Gastrocnemius medialis (tissue), 4 donors: Measurements from ENCODE around the gene MCM7. TPM values are rescaled to one million over a fixed set of nuclear protein-coding genes. Genes with fewer than 3 reads are reported as not detected.
A peak's percentile ranks its signal among the peaks of the same experiment; 100 is the strongest.

Source experiments
- ATAC-seq, 2 donors: fragments of 150-250 bp; one replicate each; pipeline ENCODE4 v1.9.1; 2016
- DNase-seq, 2 donors: peaks; one replicate each; pipeline ENCODE4 v3.0.0-alpha.2; 2019
- H3K27ac ChIP-seq, 4 donors: fragments of 200-600 bp; sonication (generic); 1 replicate in 1 of 4; 2 replicates in 3 of 4; pipeline ENCODE4 v1.5.1; 2016 to 2018; ENCODE audit warnings: mild to moderate bottlenecking in 2 of 4, moderate library complexity in 1 of 4
- H3K27me3 ChIP-seq, 3 donors: fragments of 200-600 bp; sonication (generic) in 2 of 3; 1 replicate in 1 of 3; 2 replicates in 2 of 3; pipeline versions ENCODE4 v1.5.1 to v1.6.0; 2016 to 2019; ENCODE audit warnings: mild to moderate bottlenecking in 1 of 3, moderate library complexity in 1 of 3
- H3K36me3 ChIP-seq, 2 donors: fragments of 200-600 bp; sonication (generic) in 1 of 2; one replicate each; pipeline ENCODE4 v1.5.1; 2017 to 2018
- H3K4me1 ChIP-seq, 2 donors: fragments of 200-600 bp; sonication (generic) in 1 of 2; one replicate each; pipeline ENCODE4 v1.5.1; 2016 to 2017; ENCODE audit warnings: mild to moderate bottlenecking in 2 of 2
- H3K4me3 ChIP-seq, 4 donors: fragments of 200-600 bp; sonication (generic) in 3 of 4; 1 replicate in 1 of 4; 2 replicates in 3 of 4; pipeline ENCODE4 v1.5.1; 2016 to 2019; ENCODE audit warnings: mild to moderate bottlenecking in 2 of 4
- H3K9me3 ChIP-seq, 3 donors: fragments of 200-600 bp; sonication (generic) in 2 of 3; 1 replicate in 1 of 3; 2 replicates in 2 of 3; pipeline ENCODE4 v1.5.1; 2016 to 2019
- POLR2A ChIP-seq, 2 donors: fragments of 450-650 bp; IDR thresholded peaks; one replicate each; pipeline ENCODE4 v1.6.1; 2017; ENCODE audit warnings: antibody characterized with exemption in 2 of 2, mild to moderate bottlenecking in 2 of 2, moderate library complexity in 2 of 2
- in situ Hi-C, 4 donors: fragments of 200-750 bp; cut with MboI; loops; one replicate each; pipeline versions ENCODE4 v1.15.0 to v1.8.0; 2017; ENCODE audit warnings: low sequenced_read_pairs in 4 of 4
- intact Hi-C: fragments of 100-400 bp; cut with DNase I; formaldehyde crosslinking; loops from one replicate; pipeline ENCODE4 v1.15.1; 2023; ENCODE audit warnings: low total_unique reads
- total RNA-seq, 4 donors: library from RNA; depleted of rRNA; stranded (reverse); fragments of >200 nt; gene quantifications; one replicate each; pipeline versions ENCODE4 v1.1.0 to v1.2.3, GENCODE V29; 2016
- TF ChIP-seq, protein P1 (sequence below), 5 experiments: fragments of 450-650 bp in 3 of 5; fragments of 200-600 bp in 2 of 5; sonication (generic) in 2 of 5; IDR thresholded peaks in 4 of 5; conservative IDR thresholded peaks in 1 of 5; 1 replicate in 4 of 5; 2 replicates in 1 of 5; pipeline ENCODE4 v1.5.1; 2016 to 2019; ENCODE audit warnings: antibody characterized with exemption in 5 of 5, mild to moderate bottlenecking in 3 of 5, moderate library complexity in 3 of 5

MCM7 gene
- total RNA-seq, 4 donors from 2014 or later, result 23.9 to 45.7 (median 36.1) TPM

DNA sequence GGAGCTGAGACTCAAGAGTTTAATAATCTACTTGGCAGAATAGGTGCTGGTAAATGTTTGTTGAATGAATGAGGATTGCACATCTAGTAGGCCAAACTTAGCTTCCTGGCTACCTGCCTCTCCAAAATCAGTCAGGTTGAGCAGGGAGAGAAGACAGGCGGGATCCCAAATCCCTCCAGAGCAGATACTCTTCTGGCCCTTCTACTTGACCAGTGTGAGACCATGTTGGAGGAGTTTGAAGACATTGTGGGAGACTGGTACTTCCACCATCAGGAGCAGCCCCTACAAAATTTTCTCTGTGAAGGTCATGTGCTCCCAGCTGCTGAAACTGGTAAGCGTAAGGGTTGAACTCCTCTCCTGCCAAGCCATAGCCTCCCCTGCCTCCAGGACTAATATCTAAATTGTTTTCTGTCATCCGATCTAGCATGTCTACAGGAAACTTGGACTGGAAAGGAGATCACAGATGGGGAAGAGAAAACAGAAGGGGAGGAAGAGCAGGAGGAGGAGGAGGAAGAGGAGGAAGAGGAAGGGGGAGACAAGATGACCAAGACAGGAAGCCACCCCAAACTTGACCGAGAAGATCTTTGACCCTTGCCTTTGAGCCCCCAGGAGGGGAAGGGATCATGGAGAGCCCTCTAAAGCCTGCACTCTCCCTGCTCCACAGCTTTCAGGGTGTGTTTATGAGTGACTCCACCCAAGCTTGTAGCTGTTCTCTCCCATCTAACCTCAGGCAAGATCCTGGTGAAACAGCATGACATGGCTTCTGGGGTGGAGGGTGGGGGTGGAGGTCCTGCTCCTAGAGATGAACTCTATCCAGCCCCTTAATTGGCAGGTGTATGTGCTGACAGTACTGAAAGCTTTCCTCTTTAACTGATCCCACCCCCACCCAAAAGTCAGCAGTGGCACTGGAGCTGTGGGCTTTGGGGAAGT is 23.4 kb upstream of the MCM7 start:
- H3K27ac ChIP-seq, result peak overlapping the region in 1 of 4 donors; percentile 31

DNA sequence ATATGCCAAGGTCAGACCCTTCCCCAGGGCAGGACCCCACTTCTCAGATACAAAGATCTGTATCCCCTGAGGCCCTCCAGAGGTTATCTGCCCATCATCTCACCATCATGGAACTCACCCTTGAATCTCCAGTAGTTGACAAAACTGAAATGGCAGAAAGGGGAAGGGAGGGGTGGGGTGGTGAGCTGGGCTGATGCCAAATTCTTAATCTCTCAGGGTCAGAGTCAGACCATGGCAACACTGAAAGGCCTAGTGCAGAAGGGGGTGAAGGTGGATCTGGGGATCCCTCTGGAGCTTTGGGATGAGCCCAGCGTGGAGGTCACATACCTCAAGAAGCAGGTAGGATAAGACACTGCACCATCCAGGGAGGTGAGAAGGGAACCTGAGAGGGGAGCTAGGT is 21.4 kb upstream of the MCM7 start:
- intact Hi-C loops, result loop anchor here (10.0 kb wide), 1 partner anchor 108 kb away; the partner anchor contains the start of gene ZKSCAN1
- DNase-seq, result no peak
- ATAC-seq, result no peak

More for the DNA sequence above, 23.4 kb upstream of the MCM7 start:
- in situ Hi-C loops (loop anchor here in 2 of 4 donors (10.0 to 25.0 kb wide), 2 partner anchors 130 to 213 kb away; no protein-coding TSS in a partner anchor), intact Hi-C loops (loop anchor here (5.0 to 10.0 kb wide), 3 partner anchors 37 to 132 kb away; partner anchors contain the start of genes COPS6 and ZKSCAN1)
- H3K4me3 ChIP-seq, result no peak overlapping the region
- TF ChIP-seq POLR2A (IDR thresholded peaks at IDR 0.05), result no peak
- TF ChIP-seq, protein P1, sequence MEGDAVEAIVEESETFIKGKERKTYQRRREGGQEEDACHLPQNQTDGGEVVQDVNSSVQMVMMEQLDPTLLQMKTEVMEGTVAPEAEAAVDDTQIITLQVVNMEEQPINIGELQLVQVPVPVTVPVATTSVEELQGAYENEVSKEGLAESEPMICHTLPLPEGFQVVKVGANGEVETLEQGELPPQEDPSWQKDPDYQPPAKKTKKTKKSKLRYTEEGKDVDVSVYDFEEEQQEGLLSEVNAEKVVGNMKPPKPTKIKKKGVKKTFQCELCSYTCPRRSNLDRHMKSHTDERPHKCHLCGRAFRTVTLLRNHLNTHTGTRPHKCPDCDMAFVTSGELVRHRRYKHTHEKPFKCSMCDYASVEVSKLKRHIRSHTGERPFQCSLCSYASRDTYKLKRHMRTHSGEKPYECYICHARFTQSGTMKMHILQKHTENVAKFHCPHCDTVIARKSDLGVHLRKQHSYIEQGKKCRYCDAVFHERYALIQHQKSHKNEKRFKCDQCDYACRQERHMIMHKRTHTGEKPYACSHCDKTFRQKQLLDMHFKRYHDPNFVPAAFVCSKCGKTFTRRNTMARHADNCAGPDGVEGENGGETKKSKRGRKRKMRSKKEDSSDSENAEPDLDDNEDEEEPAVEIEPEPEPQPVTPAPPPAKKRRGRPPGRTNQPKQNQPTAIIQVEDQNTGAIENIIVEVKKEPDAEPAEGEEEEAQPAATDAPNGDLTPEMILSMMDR (IDR thresholded peaks at IDR 0.05 in 4 of 5, conservative IDR thresholded peaks at IDR 0.05 in 1 of 5), result no peak
- no peak for DNase-seq
- no peak for ATAC-seq
- peaks cover 20 to 23% of the 10 kb centered on the region in 2 donors for H3K4me1 ChIP-seq
- H3K9me3 ChIP-seq, result no peaks in the 10 kb centered on the region
- H3K27me3 ChIP-seq, result no peaks in the 10 kb centered on the region
- no peaks in the 10 kb centered on the region for H3K36me3 ChIP-seq

GRCh38 chr7:100122067-100122466 is 20.9 kb upstream of the MCM7 start:
- Histone ChIP-seq H3K27ac (no peak overlapping the region), H3K27me3 (no peaks in the 10 kb centered on the region), H3K4me1 (peaks cover 28 to 32% of the 10 kb centered on the region in 2 donors), H3K9me3 (no peaks in the 10 kb centered on the region), H3K36me3 (no peaks in the 10 kb centered on the region), H3K4me3 (no peak overlapping the region)
- intact Hi-C loops, result loop anchor here (10.0 kb wide), 1 partner anchor 107 kb away; the partner anchor contains the start of gene ZKSCAN1
- in situ Hi-C loops, result loop anchor here in 1 of 4 donors (10.0 kb wide), 1 partner anchor 127 kb away; no protein-coding TSS in a partner anchor
- ATAC-seq (no peak), DNase-seq (no peak)
- TF ChIP-seq POLR2A (IDR thresholded peaks at IDR 0.05), result no peak
- TF ChIP-seq, protein P1 (IDR thresholded peaks at IDR 0.05 in 4 of 5, conservative IDR thresholded peaks at IDR 0.05 in 1 of 5), result no peak

More for the DNA sequence above, 21.4 kb upstream of the MCM7 start:
- Histone ChIP-seq H3K27ac (no peak overlapping the region), H3K9me3 (no peaks in the 10 kb centered on the region), H3K36me3 (no peaks in the 10 kb centered on the region), H3K4me1 (peaks cover 28 to 32% of the 10 kb centered on the region in 2 donors), H3K4me3 (no peak overlapping the region), H3K27me3 (no peaks in the 10 kb centered on the region)
- TF ChIP-seq, protein P1 (IDR thresholded peaks at IDR 0.05 in 4 of 5, conservative IDR thresholded peaks at IDR 0.05 in 1 of 5), result no peak
- no peak for TF ChIP-seq POLR2A (IDR thresholded peaks at IDR 0.05)
- in situ Hi-C loops, result loop anchor here in 1 of 4 donors (10.0 kb wide), 1 partner anchor 128 kb away; no protein-coding TSS in a partner anchor

GRCh38 chr7:100120733-100121036 is 19.5 kb upstream of the MCM7 start:
- no peak for DNase-seq
- no peaks in the 10 kb centered on the region for H3K27me3 ChIP-seq
- peaks cover 20 to 24% of the 10 kb centered on the region in 2 donors for H3K4me1 ChIP-seq
- no peaks in the 10 kb centered on the region for H3K36me3 ChIP-seq
- intact Hi-C loops, result loop anchor here (10.0 kb wide), 1 partner anchor 106 kb away; the partner anchor contains the start of gene ZKSCAN1
- TF ChIP-seq POLR2A (IDR thresholded peaks at IDR 0.05), result no peak
- TF ChIP-seq, protein P1 (IDR thresholded peaks at IDR 0.05 in 4 of 5, conservative IDR thresholded peaks at IDR 0.05 in 1 of 5), result no peak
- H3K27ac ChIP-seq, result peak overlapping the region in 2 of 4 donors; percentile 88 to 90
- no peak for ATAC-seq
- no peaks in the 10 kb centered on the region for H3K9me3 ChIP-seq
- H3K4me3 ChIP-seq, result peak overlapping the region in 1 of 4 donors; percentile 88
- in situ Hi-C loops, result loop anchor here in 1 of 4 donors (10.0 kb wide), 1 partner anchor 126 kb away; no protein-coding TSS in a partner anchor
